ENCODE results near the gene FNTB.

Gene FNTB

GRCh38 chr14:65110525-65110924, 123.8 kb downstream of the FNTB start:
- H3K9ac ChIP-seq (ENCODE audit: low read depth in 1 of 2, low read length in 2 of 2) = no peak overlapping the region
- no peaks in the 10 kb centered on the region for H3K9me3 ChIP-seq (ENCODE audit: control insufficient read depth in 2 of 2, low read length in 2 of 2)
- H3K27me3 ChIP-seq (ENCODE audit: control insufficient read depth in 2 of 2, insufficient read depth in 2 of 2, low read length in 2 of 2) = no peaks in the 10 kb centered on the region
- H3K36me3 ChIP-seq (ENCODE audit: control insufficient read depth in 2 of 2, insufficient read depth in 2 of 2, low read length in 2 of 2) = no peaks in the 10 kb centered on the region
- H3K4me1 ChIP-seq (ENCODE audit: control insufficient read depth in 2 of 2, insufficient read depth in 2 of 2, low read length in 2 of 2) = no peaks in the 10 kb centered on the region
- no peak overlapping the region for H3K27ac ChIP-seq (ENCODE audit: low read depth in 2 of 2, low read length in 2 of 2)
- H3K4me3 ChIP-seq (ENCODE audit: low read length in 2 of 2) = no peak overlapping the region
